ENCODE results near the gene OR8K3.
A peak's percentile ranks its signal among the peaks of the same experiment; 100 is the strongest.

Gene OR8K3

GRCh38 chr11:56314844-56315243, at the start of gene OR8K3:
TSS of gene OR8K3 (plus strand) at chr11:56315144. CDS start at chr11:56318307, 3,163 bp downstream.
- H3K9ac ChIP-seq (ENCODE audit: low read depth in 1 of 2, low read length in 2 of 2), result no peak within 1 kb of the TSS
- no peaks in the 10 kb centered on the region for H3K9me3 ChIP-seq (ENCODE audit: control insufficient read depth in 2 of 2, low read length in 2 of 2)
- no peaks in the 10 kb centered on the region for H3K27me3 ChIP-seq (ENCODE audit: control insufficient read depth in 2 of 2, insufficient read depth in 2 of 2, low read length in 2 of 2)
- no peaks in the 10 kb centered on the region for H3K4me1 ChIP-seq (ENCODE audit: control insufficient read depth in 2 of 2, insufficient read depth in 2 of 2, low read length in 2 of 2)
- no peaks in the 10 kb centered on the region for H3K36me3 ChIP-seq (ENCODE audit: control insufficient read depth in 2 of 2, insufficient read depth in 2 of 2, low read length in 2 of 2)
- no peak within 1 kb of the TSS for H3K27ac ChIP-seq (ENCODE audit: low read depth in 2 of 2, low read length in 2 of 2)
- H3K4me3 ChIP-seq (ENCODE audit: low read length in 2 of 2), result no peak within 1 kb of the TSS

DNA sequence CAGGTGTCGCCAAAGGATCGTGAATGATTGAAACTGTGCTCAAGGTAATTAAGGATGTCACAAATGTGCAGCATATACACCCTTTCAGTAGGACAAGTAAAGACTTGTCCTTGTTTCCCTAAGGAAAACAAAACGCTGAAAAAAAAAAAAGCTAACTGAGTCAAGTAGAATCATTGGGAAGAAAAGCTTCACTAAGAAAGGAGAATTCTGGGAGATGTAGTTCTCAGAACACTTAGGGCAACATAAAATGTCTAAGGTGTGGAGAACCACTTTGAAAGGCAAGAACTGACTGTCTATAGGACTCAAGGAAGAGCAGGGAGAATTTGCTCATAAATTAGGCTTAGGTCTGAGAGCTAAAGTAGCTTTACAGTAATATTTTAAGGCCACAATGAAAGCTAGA, 43.9 kb upstream of the OR8K3 start:
- peak overlapping the region in 1 of 2 donors; percentile 8 for H3K4me3 ChIP-seq (ENCODE audit: low read length in 2 of 2)
- H3K36me3 ChIP-seq (ENCODE audit: control insufficient read depth in 2 of 2, insufficient read depth in 2 of 2, low read length in 2 of 2), result no peaks in the 10 kb centered on the region
- no peaks in the 10 kb centered on the region for H3K4me1 ChIP-seq (ENCODE audit: control insufficient read depth in 2 of 2, insufficient read depth in 2 of 2, low read length in 2 of 2)
- H3K27ac ChIP-seq (ENCODE audit: low read depth in 2 of 2, low read length in 2 of 2), result no peak overlapping the region
- H3K9ac ChIP-seq (ENCODE audit: low read depth in 1 of 2, low read length in 2 of 2), result no peak overlapping the region
- H3K27me3 ChIP-seq (ENCODE audit: control insufficient read depth in 2 of 2, insufficient read depth in 2 of 2, low read length in 2 of 2), result no peaks in the 10 kb centered on the region
- H3K9me3 ChIP-seq (ENCODE audit: control insufficient read depth in 2 of 2, low read length in 2 of 2), result no peaks in the 10 kb centered on the region

- no peak within 1 kb of the TSS for H3K9ac ChIP-seq (ENCODE audit: low read depth in 1 of 2, low read length in 2 of 2)
- no peak within 1 kb of the TSS for H3K27ac ChIP-seq (ENCODE audit: low read depth in 2 of 2, low read length in 2 of 2)
- no peak within 1 kb of the TSS for H3K4me3 ChIP-seq (ENCODE audit: low read length in 2 of 2)
- no peaks in the 10 kb centered on the region for H3K4me1 ChIP-seq (ENCODE audit: control insufficient read depth in 2 of 2, insufficient read depth in 2 of 2, low read length in 2 of 2)
- H3K27me3 ChIP-seq (ENCODE audit: control insufficient read depth in 2 of 2, insufficient read depth in 2 of 2, low read length in 2 of 2), result no peaks in the 10 kb centered on the region
- H3K9me3 ChIP-seq (ENCODE audit: control insufficient read depth in 2 of 2, low read length in 2 of 2), result no peaks in the 10 kb centered on the region
- no peaks in the 10 kb centered on the region for H3K36me3 ChIP-seq (ENCODE audit: control insufficient read depth in 2 of 2, insufficient read depth in 2 of 2, low read length in 2 of 2)
Observed at GRCh38 chr11:56273854-56274253, 41.1 kb upstream of the OR8K3 start, which contains the start of gene OR5T1. TSS of gene OR5T1 (plus strand) at chr11:56274154. CDS start at chr11:56275639, 1,485 bp downstream.

DNA sequence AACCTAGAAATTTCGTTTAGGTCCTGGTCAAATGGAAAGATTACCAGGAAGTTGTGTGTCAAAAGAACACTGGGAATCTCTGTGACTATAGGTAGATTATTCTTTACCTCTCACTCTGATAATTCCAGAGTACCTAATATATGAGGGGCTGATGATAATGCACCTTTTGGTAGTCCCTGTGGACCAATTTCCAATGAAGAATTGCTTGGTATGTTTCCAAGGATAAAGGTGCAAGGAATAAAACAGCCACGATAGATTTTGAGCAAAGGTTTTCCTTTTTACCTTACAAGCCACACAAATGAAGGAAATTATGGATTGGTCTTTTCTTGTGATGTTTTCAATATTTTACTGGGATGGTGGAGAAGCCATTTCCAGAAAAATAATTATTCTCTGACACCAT, 22.8 kb upstream of the OR8K3 start, which contains the start of gene OR8H1:
Gene OR8H1, minus strand, starts transcription at position 101 of the 400 bp plus-strand sequence. CDS start 1,192 bp downstream, outside the sequence.
- no peaks in the 10 kb centered on the region for H3K27me3 ChIP-seq (ENCODE audit: control insufficient read depth in 2 of 2, insufficient read depth in 2 of 2, low read length in 2 of 2)
- no peak within 1 kb of the TSS for H3K27ac ChIP-seq (ENCODE audit: low read depth in 2 of 2, low read length in 2 of 2)
- no peak within 1 kb of the TSS for H3K4me3 ChIP-seq (ENCODE audit: low read length in 2 of 2)
- H3K4me1 ChIP-seq (ENCODE audit: control insufficient read depth in 2 of 2, insufficient read depth in 2 of 2, low read length in 2 of 2), result no peaks in the 10 kb centered on the region
- H3K9me3 ChIP-seq (ENCODE audit: control insufficient read depth in 2 of 2, low read length in 2 of 2), result no peaks in the 10 kb centered on the region
- no peaks in the 10 kb centered on the region for H3K36me3 ChIP-seq (ENCODE audit: control insufficient read depth in 2 of 2, insufficient read depth in 2 of 2, low read length in 2 of 2)
- no peak within 1 kb of the TSS for H3K9ac ChIP-seq (ENCODE audit: low read depth in 1 of 2, low read length in 2 of 2)

DNA sequence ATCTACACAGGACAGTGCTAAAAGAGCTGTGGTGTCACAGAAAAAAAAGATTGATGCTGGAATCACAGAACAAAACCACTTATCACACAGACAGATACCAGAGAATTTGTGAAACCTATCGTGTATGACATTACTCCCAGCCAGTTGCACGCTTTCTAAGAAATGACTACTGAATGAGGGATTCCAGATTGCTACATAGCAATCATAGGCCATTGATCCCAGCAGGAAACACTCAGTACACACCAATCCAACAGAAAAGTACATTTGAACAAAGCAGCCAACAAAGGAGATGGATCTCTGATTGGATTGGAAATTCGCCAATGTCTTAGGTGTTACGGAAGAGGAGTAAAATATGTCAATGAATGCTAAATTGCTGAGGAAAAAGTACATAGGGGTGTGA, 18.0 kb upstream of the OR8K3 start:
- Histone ChIP-seq H3K36me3 (ENCODE audit: control insufficient read depth in 2 of 2, insufficient read depth in 2 of 2, low read length in 2 of 2) (no peaks in the 10 kb centered on the region), H3K4me1 (ENCODE audit: control insufficient read depth in 2 of 2, insufficient read depth in 2 of 2, low read length in 2 of 2) (no peaks in the 10 kb centered on the region), H3K9me3 (ENCODE audit: control insufficient read depth in 2 of 2, low read length in 2 of 2) (no peaks in the 10 kb centered on the region), H3K27me3 (ENCODE audit: control insufficient read depth in 2 of 2, insufficient read depth in 2 of 2, low read length in 2 of 2) (no peaks in the 10 kb centered on the region), H3K9ac (ENCODE audit: low read depth in 1 of 2, low read length in 2 of 2) (no peak overlapping the region), H3K4me3 (ENCODE audit: low read length in 2 of 2) (no peak overlapping the region), H3K27ac (ENCODE audit: low read depth in 2 of 2, low read length in 2 of 2) (no peak overlapping the region)

DNA sequence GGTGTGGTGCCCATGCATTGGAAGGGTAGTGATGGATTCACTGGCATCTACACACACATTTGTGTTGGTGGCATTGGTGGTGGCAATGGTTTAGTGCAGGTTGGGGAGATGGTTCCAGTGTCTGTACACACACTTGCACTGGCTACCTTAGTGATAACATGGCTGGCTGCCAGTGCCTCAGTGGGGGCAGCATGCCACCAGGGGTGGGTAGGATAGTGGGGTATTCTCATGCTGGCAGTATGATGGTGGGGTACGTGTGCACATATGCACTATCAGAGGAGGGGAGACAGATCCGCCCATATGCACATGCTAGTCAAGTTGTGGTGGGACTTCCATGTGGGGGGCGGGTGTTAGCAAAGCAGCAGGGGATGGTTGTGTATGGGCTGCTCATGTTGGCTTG, 7.1 kb upstream of the OR8K3 start:
- Histone ChIP-seq H3K4me1 (ENCODE audit: control insufficient read depth in 2 of 2, insufficient read depth in 2 of 2, low read length in 2 of 2) (no peaks in the 10 kb centered on the region), H3K27ac (ENCODE audit: low read depth in 2 of 2, low read length in 2 of 2) (no peak overlapping the region), H3K9ac (ENCODE audit: low read depth in 1 of 2, low read length in 2 of 2) (no peak overlapping the region), H3K27me3 (ENCODE audit: control insufficient read depth in 2 of 2, insufficient read depth in 2 of 2, low read length in 2 of 2) (no peaks in the 10 kb centered on the region), H3K4me3 (ENCODE audit: low read length in 2 of 2) (no peak overlapping the region), H3K9me3 (ENCODE audit: control insufficient read depth in 2 of 2, low read length in 2 of 2) (no peaks in the 10 kb centered on the region), H3K36me3 (ENCODE audit: control insufficient read depth in 2 of 2, insufficient read depth in 2 of 2, low read length in 2 of 2) (no peaks in the 10 kb centered on the region)

GRCh38 chr11:56331861-56332491, 17.0 kb downstream of the OR8K3 start:
- no peak overlapping the region for H3K4me3 ChIP-seq (ENCODE audit: low read length in 2 of 2)
- no peaks in the 10 kb centered on the region for H3K36me3 ChIP-seq (ENCODE audit: control insufficient read depth in 2 of 2, insufficient read depth in 2 of 2, low read length in 2 of 2)
- no peak overlapping the region for H3K9ac ChIP-seq (ENCODE audit: low read depth in 1 of 2, low read length in 2 of 2)
- no peaks in the 10 kb centered on the region for H3K9me3 ChIP-seq (ENCODE audit: control insufficient read depth in 2 of 2, low read length in 2 of 2)
- H3K27ac ChIP-seq (ENCODE audit: low read depth in 2 of 2, low read length in 2 of 2), result no peak overlapping the region
- H3K4me1 ChIP-seq (ENCODE audit: control insufficient read depth in 2 of 2, insufficient read depth in 2 of 2, low read length in 2 of 2), result no peaks in the 10 kb centered on the region
- H3K27me3 ChIP-seq (ENCODE audit: control insufficient read depth in 2 of 2, insufficient read depth in 2 of 2, low read length in 2 of 2), result no peaks in the 10 kb centered on the region

DNA sequence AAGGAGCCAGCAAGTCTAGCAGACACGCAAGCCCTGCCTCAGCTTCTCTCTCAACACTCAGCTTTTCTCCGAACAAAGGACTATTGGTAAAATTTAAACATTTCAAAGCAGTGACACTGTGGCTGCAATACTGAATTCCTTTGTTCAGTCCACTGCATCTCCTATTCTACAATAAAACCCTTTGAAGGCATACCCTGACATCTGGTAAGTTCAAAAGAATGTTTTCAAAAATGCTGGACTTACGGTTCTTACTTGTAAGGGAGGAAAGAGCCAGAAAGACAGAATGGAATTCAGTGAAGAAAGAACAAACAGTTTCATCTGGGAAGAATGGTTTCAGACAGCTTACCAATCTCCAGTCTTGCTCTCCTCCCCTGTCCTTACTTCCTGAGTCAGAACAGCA, 18.2 kb downstream of the OR8K3 start:
- H3K4me3 ChIP-seq (ENCODE audit: low read length in 2 of 2), result no peak overlapping the region
- no peak overlapping the region for H3K9ac ChIP-seq (ENCODE audit: low read depth in 1 of 2, low read length in 2 of 2)
- no peaks in the 10 kb centered on the region for H3K4me1 ChIP-seq (ENCODE audit: control insufficient read depth in 2 of 2, insufficient read depth in 2 of 2, low read length in 2 of 2)
- H3K27ac ChIP-seq (ENCODE audit: low read depth in 2 of 2, low read length in 2 of 2), result no peak overlapping the region
- no peaks in the 10 kb centered on the region for H3K27me3 ChIP-seq (ENCODE audit: control insufficient read depth in 2 of 2, insufficient read depth in 2 of 2, low read length in 2 of 2)
- no peaks in the 10 kb centered on the region for H3K36me3 ChIP-seq (ENCODE audit: control insufficient read depth in 2 of 2, insufficient read depth in 2 of 2, low read length in 2 of 2)
- no peaks in the 10 kb centered on the region for H3K9me3 ChIP-seq (ENCODE audit: control insufficient read depth in 2 of 2, low read length in 2 of 2)

DNA sequence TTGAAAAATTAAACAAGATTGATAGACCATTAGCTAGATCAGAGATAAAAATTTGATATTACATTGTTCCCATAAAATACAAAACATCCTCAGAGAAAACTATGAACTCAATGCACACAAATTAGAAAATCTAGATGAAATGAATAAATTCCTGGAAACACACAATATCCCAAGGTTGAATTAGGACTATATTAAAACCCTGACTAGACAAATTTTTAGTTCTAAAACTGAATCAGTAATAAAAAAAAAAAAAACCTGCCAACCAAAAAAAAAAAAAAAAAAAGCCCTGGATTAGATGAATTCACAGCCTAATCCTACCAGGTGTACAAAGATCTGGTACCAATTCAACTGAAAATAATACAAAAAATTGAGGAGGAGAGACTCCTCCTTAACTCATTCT, 25.3 kb downstream of the OR8K3 start:
- Histone ChIP-seq H3K9me3 (ENCODE audit: control insufficient read depth in 2 of 2, low read length in 2 of 2) (no peaks in the 10 kb centered on the region), H3K4me3 (ENCODE audit: low read length in 2 of 2) (no peak overlapping the region), H3K27me3 (ENCODE audit: control insufficient read depth in 2 of 2, insufficient read depth in 2 of 2, low read length in 2 of 2) (no peaks in the 10 kb centered on the region), H3K36me3 (ENCODE audit: control insufficient read depth in 2 of 2, insufficient read depth in 2 of 2, low read length in 2 of 2) (no peaks in the 10 kb centered on the region), H3K9ac (ENCODE audit: low read depth in 1 of 2, low read length in 2 of 2) (no peak overlapping the region), H3K27ac (ENCODE audit: low read depth in 2 of 2, low read length in 2 of 2) (no peak overlapping the region), H3K4me1 (ENCODE audit: control insufficient read depth in 2 of 2, insufficient read depth in 2 of 2, low read length in 2 of 2) (no peaks in the 10 kb centered on the region)

- Histone ChIP-seq H3K4me3 (ENCODE audit: low read length in 2 of 2) (no peak within 1 kb of the TSS), H3K27me3 (ENCODE audit: control insufficient read depth in 2 of 2, insufficient read depth in 2 of 2, low read length in 2 of 2) (no peaks in the 10 kb centered on the region), H3K4me1 (ENCODE audit: control insufficient read depth in 2 of 2, insufficient read depth in 2 of 2, low read length in 2 of 2) (no peaks in the 10 kb centered on the region), H3K36me3 (ENCODE audit: control insufficient read depth in 2 of 2, insufficient read depth in 2 of 2, low read length in 2 of 2) (no peaks in the 10 kb centered on the region), H3K27ac (ENCODE audit: low read depth in 2 of 2, low read length in 2 of 2) (no peak within 1 kb of the TSS), H3K9ac (ENCODE audit: low read depth in 1 of 2, low read length in 2 of 2) (no peak within 1 kb of the TSS), H3K9me3 (ENCODE audit: control insufficient read depth in 2 of 2, low read length in 2 of 2) (no peaks in the 10 kb centered on the region)
Observed at GRCh38 chr11:56345739-56346138, 30.8 kb downstream of the OR8K3 start, which contains the start of gene OR8K1. TSS of gene OR8K1 (plus strand) at chr11:56346039. CDS start at chr11:56346039, 0 bp downstream.
